BE2C (cell line): ENCODE data around the gene MT1G.

Experiments
- DNase-seq: peaks from one replicate; pipeline ENCODE4 v3.0.0-alpha.2; 2020
- H3K27me3 ChIP-seq: fragments of 250-450 bp; sonication (Bioruptor Pico); 2 replicates; pipeline ENCODE4 v1.5.1; 2020; ENCODE audit warnings: mild to moderate bottlenecking
- H3K36me3 ChIP-seq: fragments of 250-450 bp; sonication (Bioruptor Pico); 2 replicates; pipeline ENCODE4 v1.5.1; 2020; ENCODE audit warnings: mild to moderate bottlenecking
- H3K4me1 ChIP-seq: fragments of 250-450 bp; sonication (Bioruptor Pico); 2 replicates; pipeline ENCODE4 v1.5.1; 2020
- H3K4me3 ChIP-seq: 2 replicates; pipeline ENCODE4 v1.5.1; 2011; ENCODE audit warnings: low read depth, low read length
- H3K9me3 ChIP-seq: fragments of 250-450 bp; sonication (Bioruptor Pico); 2 replicates; pipeline ENCODE4 v1.5.1; 2020
- TF ChIP-seq, protein P1 (sequence below): IDR thresholded peaks from 2 replicates; pipeline ENCODE4 v1.5.1; 2012; ENCODE audit warnings: mild to moderate bottlenecking, low read depth, low read length

The MT1G gene

DNA sequence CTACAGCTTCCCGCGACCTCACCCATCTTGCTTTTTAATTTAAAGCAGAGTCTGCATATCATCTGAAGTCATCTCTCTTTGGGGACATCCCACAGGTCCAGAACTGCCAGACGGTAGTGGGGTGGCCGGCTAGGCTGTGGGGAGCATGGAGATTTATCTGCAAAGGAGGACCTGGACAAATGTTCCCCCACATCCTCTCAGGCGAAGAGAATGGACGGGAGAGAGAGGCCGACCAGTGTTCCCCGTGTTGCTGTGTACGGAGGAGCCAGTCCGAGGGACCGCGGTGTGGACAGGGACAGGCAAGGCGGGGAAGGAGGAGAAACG, 36.1 kb downstream of the MT1G start:
- TF ChIP-seq, protein P1, sequence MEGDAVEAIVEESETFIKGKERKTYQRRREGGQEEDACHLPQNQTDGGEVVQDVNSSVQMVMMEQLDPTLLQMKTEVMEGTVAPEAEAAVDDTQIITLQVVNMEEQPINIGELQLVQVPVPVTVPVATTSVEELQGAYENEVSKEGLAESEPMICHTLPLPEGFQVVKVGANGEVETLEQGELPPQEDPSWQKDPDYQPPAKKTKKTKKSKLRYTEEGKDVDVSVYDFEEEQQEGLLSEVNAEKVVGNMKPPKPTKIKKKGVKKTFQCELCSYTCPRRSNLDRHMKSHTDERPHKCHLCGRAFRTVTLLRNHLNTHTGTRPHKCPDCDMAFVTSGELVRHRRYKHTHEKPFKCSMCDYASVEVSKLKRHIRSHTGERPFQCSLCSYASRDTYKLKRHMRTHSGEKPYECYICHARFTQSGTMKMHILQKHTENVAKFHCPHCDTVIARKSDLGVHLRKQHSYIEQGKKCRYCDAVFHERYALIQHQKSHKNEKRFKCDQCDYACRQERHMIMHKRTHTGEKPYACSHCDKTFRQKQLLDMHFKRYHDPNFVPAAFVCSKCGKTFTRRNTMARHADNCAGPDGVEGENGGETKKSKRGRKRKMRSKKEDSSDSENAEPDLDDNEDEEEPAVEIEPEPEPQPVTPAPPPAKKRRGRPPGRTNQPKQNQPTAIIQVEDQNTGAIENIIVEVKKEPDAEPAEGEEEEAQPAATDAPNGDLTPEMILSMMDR: no peak
- H3K9me3 ChIP-seq: no peaks in the 10 kb centered on the region
- DNase-seq: no peak
- H3K36me3 ChIP-seq: no peaks in the 10 kb centered on the region
- H3K4me3 ChIP-seq: peak overlapping the region; percentile 19; the same call in 1 of the 2 replicates
- H3K4me1 ChIP-seq: peaks cover 2% of the 10 kb centered on the region; the same call in 1 of the 2 replicates
- H3K27me3 ChIP-seq: peaks cover 55% of the 10 kb centered on the region

DNA sequence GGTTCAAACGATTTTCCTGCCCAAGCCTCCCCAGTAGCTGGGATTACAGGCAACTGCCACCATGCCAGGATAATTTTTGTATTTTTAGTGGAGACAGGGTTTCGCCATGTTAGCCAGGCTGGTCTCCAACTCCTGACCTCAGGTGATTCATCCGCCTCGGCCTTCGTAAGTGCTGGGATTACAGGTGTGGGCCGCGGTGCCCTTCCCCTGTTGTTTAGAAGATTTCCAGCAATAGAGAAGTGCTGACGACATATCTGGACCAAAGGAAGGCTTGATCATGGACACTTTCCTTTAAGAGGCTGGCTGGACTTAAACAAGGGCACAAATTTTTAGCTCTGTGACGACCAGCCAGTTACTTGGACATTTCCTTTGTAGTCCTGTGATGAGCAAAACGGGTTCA, 36.7 kb downstream of the MT1G start:
- no peak overlapping the region for H3K4me3 ChIP-seq
- no peaks in the 10 kb centered on the region for H3K9me3 ChIP-seq
- H3K36me3 ChIP-seq: no peaks in the 10 kb centered on the region
- DNase-seq: no peak
- TF ChIP-seq, protein P1: no peak
- peaks cover 50% of the 10 kb centered on the region for H3K27me3 ChIP-seq
- peaks cover 2% of the 10 kb centered on the region; the same call in 1 of the 2 replicates for H3K4me1 ChIP-seq

DNA sequence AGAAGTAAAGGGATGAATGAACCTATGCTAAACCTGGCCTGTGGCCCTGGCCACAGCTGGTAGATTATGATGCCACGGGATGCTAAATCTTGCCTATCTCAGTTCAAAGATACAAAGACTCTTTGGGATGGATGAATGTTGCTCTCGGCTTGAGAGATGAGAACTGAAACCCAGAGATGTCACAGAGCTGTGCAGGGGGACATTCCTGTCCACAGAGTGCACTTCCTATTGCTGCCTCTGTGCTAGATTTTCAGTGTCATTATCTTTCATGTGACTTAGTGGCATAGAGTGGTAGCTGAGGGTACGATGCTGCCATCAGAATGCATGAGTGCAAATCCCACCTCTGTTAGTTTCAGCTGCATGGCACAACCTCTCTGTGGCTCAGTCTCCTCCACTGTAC, 37.7 kb downstream of the MT1G start:
- DNase-seq: no peak
- Histone ChIP-seq H3K4me3 (no peak overlapping the region), H3K9me3 (no peaks in the 10 kb centered on the region), H3K4me1 (peaks cover 2% of the 10 kb centered on the region; the same call in 1 of the 2 replicates), H3K27me3 (peaks cover 50% of the 10 kb centered on the region), H3K36me3 (no peaks in the 10 kb centered on the region)
- TF ChIP-seq, protein P1: no peak

DNA sequence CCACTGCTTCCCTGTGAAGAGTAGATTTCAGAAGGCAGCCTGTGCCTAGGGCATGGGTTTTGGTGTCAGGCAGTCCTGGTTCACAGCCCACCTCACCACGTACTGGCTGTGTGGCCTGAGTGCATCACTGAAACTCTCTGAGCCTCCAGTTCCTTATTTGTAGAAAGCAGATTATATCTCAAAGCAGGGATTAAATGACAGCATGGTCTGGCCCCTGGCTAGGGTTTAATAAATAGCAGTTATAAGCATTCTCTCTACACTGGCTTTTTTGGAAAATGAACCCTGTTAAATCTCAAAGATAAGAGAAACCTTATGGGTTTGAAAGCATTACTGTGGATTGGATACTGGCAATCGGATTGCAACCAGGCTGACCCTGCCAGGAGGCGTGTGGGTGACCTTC, 38.3 kb downstream of the MT1G start:
- Histone ChIP-seq H3K9me3 (no peaks in the 10 kb centered on the region), H3K27me3 (peaks cover 45% of the 10 kb centered on the region), H3K36me3 (no peaks in the 10 kb centered on the region), H3K4me1 (peaks cover 2% of the 10 kb centered on the region; the same call in 1 of the 2 replicates), H3K4me3 (no peak overlapping the region)
- TF ChIP-seq, protein P1: no peak
- no peak for DNase-seq

DNA sequence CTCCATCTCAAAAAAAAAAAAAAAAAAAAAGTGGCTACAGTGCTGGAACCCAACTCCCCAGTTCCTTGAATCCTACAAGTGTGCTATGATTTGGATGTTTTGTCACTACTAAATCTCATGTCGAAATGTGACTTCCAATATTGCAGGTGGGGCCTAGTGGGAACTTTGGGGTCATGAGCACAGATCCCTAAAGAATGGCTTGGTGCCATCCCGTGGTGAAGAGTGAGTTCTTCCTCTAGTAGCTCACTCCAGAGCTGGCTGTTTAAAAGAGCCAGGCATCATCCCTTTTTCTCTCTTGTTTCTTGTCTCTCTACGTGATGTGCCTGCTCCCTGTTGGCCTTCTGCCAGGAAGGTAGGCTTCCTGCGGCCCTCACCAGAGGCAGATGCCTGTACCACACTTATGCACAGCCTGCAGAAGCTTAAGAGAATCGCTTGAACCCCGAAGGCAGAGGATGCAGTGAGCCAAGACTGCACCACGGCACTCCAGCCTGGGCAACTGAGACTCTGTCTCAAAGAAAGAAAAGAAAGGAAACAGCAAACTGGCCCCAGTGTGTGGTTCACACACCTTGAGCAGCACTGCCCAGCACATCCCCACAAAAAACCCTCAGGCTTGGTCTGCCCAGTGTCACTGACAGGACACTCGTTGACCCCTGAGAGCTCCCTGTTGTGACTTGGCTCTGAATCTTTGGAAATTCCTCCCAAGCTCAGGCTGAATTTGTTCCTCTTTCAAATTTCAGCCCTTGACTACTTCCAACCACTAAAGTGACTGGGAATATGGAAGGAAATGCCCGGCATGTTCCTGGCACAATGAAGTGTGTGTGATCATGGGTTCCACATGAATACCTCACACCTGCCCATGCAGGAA, 39.1 kb downstream of the MT1G start:
- peaks cover 2% of the 10 kb centered on the region; the same call in 1 of the 2 replicates for H3K4me1 ChIP-seq
- peaks cover 37% of the 10 kb centered on the region for H3K27me3 ChIP-seq
- H3K36me3 ChIP-seq: no peaks in the 10 kb centered on the region
- no peak for DNase-seq
- no peaks in the 10 kb centered on the region for H3K9me3 ChIP-seq
- no peak overlapping the region for H3K4me3 ChIP-seq
- TF ChIP-seq, protein P1: no peak

DNA sequence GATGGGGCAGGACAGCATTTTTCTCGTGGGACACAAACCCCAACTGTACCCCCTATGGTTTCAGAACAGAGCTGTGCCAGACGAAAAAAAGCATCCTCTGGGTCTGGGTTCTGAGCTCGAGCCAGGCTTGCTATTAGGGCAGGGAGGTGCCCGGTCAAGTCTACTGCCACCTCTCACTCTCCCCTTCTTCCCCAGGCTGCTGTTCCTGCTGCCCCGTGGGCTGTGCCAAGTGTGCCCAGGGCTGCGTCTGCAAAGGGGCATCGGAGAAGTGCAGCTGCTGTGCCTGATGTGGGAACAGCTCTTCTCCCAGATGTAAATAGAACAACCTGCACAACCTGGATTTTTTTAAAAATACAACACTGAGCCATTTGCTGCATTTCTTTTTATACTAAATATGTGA, 41.2 kb downstream of the MT1G start:
- H3K9me3 ChIP-seq: no peaks in the 10 kb centered on the region
- H3K27me3 ChIP-seq: peaks cover 19% of the 10 kb centered on the region
- H3K36me3 ChIP-seq: no peaks in the 10 kb centered on the region
- TF ChIP-seq, protein P1: no peak
- no peak for DNase-seq
- peaks cover 2% of the 10 kb centered on the region; the same call in 1 of the 2 replicates for H3K4me1 ChIP-seq
- H3K4me3 ChIP-seq: no peak overlapping the region
